Stimulated activated CD8-positive, alpha-beta memory T cell treated with anti-CD3 and anti-CD28 coated beads, Interleukin-12 subunit alpha, Interleukin-12 subunit beta, amount 100 ng/mL, for 24 hours (primary cell): Measurements from ENCODE around the gene TNIP2.
A peak's percentile ranks its signal among the peaks of the same experiment; 100 is the strongest.
"Not testable (repeated sequence)": the region's sequence is repeated elsewhere in the genome, so short reads cannot be mapped to it uniquely, and the experiment has no call there.

Source experiments
- DNase-seq: peaks from one replicate; pipeline ENCODE4 v3.0.0-alpha.2; 2020; ENCODE audit errors: extremely low read depth

Gene TNIP2

GRCh38 chr4:2794486-2795299 is 38.6 kb upstream of the TNIP2 start:
- no peak for DNase-seq

DNA sequence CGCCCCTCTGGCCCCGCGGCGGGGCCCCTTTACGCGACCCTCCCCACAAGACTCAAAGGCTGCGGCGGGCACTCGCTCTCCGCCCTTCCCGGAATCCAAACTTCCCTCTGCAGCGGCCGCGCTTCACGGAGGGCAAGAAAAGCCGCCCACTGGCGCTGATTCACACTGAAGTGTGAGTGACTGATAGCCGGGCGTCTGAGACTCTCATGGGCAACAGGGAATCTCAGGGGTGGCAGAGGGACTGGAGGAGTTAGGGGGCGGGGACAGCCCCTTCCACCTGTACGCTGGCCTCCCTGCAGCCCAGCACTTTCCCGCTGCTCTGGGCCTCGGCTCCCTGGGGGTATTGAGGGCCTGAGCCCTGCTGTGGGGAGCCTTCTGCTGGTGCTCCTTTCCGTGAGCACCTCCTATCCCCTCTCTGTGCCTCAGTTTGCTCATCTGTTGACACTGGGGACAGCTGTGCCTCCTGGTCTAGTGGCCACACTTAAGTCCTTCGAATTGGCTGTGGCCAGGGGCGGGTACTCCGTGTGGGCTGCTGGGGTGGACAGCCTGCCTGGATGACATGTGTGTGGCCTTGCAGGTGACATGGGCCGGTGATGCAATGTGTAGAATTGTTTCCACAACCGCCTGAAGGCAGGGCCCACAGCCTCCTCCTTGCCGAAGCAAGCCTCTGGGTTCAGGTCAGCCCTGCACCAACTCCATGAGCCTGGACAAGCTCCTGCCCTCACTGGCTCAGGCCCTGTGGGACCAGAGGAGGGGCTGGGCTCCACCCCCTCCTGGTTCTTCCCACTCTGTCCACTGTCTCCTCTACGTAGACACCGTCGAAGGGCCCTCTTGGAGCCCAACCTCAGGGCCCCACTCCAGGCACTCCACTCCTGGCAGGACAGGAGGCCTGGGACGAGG is 37.7 kb upstream of the TNIP2 start:
- no peak for DNase-seq

DNA sequence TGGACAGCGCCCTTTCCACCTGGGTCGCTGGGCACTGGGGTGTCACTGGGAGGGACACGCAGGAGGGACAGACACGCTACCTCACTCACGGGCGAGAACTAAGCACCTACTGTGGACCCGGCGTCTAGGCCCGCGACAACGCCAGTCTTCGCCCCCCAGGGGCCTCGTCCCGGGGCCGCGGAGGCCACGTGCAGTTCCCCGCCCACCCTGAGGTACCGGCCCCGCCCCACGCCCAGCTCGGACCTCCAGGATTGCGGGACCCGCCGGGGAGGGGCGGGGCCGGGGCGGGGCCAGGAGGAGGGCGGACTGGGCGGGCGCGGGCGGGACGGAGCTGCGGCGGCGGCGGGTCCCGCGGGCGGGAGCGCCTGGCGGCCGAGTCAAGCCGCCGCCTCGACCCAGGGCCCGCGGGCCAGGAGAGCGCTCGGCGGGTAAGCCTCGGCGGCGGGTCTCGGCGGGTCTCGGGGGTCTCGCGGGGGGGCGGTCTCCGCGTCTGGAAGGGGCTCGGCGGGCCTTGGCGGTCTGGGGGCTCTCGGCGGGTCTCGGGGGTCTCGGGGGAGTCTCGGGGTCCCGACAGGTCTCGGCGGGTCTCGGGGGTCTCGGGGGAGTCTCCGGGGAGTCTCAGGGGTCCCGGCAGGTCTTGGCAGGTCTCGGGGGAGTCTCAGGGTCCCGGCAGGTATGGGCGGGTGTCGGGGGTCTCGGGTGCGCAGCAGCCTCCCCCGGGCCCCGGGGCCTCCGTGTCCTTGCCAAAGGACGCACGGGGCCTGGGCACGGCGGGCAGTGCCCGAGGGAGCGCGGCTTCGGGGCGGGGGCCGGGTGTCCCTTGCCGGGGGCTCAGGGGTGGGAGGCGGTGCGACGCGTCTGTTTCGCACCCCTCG is 36.8 kb upstream of the TNIP2 start, which contains the start of gene SH3BP2:
Gene SH3BP2, plus strand, starts transcription at position 375 of the 875 bp plus-strand sequence. CDS start 27,533 bp downstream, outside the sequence.
- DNase-seq, result no peak

- no peak for DNase-seq
These were observed 36.2 kb upstream of the TNIP2 start for GRCh38 chr4:2792396-2792710.

GRCh38 chr4:2791518-2792395 is 35.6 kb upstream of the TNIP2 start:
- no peak for DNase-seq

- DNase-seq, result no peak
These were observed 34.7 kb upstream of the TNIP2 start for GRCh38 chr4:2790583-2791517.

DNA sequence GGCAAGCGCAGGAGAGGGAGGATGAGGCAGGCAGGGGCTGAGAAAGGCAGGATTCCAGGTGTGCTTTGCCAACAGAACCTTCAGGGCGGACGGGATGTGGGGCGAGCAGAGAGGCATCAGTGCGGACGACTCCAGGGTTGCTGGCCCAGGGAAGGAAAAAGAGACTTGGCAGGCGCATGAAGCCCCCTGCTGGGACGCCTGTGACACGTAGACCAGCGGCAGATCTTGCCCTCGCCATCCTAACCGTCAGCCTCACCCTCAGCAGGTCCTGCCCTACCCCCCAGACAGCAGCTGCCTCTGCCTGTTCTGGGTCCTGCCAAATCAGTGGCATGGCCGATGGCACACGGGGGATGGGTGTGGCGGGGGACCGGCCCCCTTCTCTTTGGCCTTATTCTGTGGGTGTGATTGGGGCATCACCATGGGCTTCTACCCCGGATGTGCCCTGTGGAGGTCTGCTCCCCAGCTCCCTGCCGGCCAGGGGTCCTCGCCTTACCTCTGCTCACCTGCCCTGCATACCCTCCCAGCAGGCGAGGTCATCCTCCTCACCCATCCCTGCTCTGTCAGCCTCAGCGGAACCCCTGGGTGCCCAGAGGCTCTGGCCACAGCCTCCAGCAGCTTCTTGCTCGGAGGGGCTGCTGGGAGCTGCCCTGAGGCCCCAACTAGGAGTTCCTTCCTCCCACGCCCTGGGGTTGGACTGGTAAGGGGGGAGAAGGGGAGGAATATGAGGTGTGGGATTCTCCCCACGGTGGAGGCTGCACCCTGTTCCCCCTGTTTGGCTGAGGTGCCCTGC is 33.9 kb upstream of the TNIP2 start:
- no peak for DNase-seq

DNA sequence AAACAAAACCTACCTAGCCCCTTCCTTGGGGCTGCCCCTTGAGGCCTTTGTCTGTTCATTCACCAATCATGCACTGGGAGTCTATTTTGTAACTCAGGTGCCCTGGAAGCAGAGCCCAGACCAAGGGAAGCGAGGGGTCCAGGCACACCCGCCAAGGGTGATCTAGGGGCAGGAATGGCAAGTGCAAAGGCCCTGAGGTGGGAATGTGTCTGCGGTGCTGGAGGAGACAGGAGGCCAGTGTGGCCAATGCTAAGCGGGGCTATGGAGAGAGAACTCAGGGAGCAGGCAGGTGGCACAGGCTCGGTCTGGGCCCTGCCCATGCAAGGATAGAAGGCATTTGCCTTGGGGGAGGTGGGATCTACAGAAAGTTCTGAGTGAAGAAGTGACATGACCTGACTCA is 33.2 kb upstream of the TNIP2 start:
- DNase-seq, result no peak

GRCh38 chr4:2788532-2789103 is 32.5 kb upstream of the TNIP2 start:
- no peak for DNase-seq

DNA sequence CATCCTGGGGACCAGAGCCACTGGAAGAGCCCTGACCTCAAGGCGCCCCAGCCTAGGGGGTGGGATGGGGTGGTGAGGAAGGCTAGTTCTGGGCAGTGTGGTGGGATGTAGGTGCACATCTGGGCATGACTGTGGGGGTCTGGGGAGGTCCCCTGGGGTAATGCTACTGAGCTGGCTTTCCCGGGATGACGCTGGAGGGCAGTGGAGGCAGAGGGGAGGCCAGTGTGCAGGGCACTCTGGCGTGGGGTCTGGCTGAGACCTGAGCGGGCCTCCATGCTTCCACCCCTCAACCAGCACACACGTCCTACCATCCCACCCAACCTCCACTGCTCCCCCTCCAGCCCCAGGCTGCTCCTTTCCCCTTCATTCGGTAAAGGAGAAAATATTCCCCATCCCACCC is 32.0 kb upstream of the TNIP2 start:
- DNase-seq, result no peak

- no peak for DNase-seq
These were observed 31.3 kb upstream of the TNIP2 start for GRCh38 chr4:2787230-2788100.

GRCh38 chr4:2786794-2787229 is 30.7 kb upstream of the TNIP2 start:
- no peak for DNase-seq

GRCh38 chr4:2786152-2786671 is 30.1 kb upstream of the TNIP2 start:
- peak; percentile 57 for DNase-seq

GRCh38 chr4:2785613-2786012 is 29.5 kb upstream of the TNIP2 start:
- no peak for DNase-seq

DNA sequence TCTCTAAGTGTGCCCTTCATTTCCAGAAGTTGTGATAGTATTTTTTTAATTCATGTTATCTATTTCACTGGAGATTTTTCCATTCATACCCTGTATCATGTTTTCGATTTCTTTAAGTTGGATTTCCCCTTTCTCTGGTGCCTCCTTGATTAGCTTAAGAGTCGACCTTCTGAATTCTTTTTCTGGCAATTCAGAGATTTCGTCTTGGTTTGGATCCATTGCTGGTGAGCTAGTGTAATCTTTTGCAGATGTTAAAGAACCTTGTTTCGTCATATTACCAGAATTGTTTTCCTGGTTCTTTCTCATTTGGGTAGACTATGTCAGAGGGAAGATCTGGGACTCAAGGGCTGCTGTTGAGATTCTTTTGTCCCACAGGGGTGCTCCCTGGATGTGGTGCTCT is 27.7 kb upstream of the TNIP2 start:
- DNase-seq, result no peak

GRCh38 chr4:2781911-2782310 is 25.8 kb upstream of the TNIP2 start:
- no peak for DNase-seq

DNA sequence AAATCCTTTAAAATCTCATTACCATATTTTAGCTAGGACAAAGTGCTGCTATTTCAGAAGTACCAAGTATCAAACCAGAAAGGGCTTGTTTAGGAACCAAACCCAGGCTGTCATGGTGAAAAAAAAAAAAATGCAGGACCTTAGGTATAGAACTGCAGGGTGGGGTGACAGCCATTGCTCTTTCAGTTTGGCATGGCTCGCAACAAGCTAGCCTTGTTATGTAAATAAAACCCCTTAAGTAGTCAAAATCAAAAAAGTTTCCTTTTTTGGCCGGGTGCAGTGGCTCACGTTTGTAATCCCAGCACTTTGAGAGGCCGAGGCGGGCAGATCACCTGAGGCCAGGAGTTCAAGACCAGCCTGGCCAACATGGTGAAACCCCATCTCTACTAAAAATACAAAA is 24.5 kb upstream of the TNIP2 start:
- not testable (repeated sequence) for DNase-seq
